Left renal pelvis (tissue), 4 donors: Measurements from ENCODE around the gene NEK1. TPM values are rescaled to one million over a fixed set of nuclear protein-coding genes. Genes with fewer than 3 reads are reported as not detected.

Experiments used
- DNase-seq, 4 donors: peaks; one replicate each; pipeline ENCODE4 v3.0.0-alpha.2; 2013; ENCODE audit warnings: low read depth in 4 of 4, low spot score in 3 of 4
- polyA plus RNA-seq, 4 donors: library from polyadenylated mRNA; unstranded; fragments of 120-200 nt; gene quantifications; one replicate each; pipeline ENCODE4 v1.2.1, GENCODE V29; 2013; ENCODE audit not compliant: insufficient read length in 4 of 4

Gene NEK1, protein sequence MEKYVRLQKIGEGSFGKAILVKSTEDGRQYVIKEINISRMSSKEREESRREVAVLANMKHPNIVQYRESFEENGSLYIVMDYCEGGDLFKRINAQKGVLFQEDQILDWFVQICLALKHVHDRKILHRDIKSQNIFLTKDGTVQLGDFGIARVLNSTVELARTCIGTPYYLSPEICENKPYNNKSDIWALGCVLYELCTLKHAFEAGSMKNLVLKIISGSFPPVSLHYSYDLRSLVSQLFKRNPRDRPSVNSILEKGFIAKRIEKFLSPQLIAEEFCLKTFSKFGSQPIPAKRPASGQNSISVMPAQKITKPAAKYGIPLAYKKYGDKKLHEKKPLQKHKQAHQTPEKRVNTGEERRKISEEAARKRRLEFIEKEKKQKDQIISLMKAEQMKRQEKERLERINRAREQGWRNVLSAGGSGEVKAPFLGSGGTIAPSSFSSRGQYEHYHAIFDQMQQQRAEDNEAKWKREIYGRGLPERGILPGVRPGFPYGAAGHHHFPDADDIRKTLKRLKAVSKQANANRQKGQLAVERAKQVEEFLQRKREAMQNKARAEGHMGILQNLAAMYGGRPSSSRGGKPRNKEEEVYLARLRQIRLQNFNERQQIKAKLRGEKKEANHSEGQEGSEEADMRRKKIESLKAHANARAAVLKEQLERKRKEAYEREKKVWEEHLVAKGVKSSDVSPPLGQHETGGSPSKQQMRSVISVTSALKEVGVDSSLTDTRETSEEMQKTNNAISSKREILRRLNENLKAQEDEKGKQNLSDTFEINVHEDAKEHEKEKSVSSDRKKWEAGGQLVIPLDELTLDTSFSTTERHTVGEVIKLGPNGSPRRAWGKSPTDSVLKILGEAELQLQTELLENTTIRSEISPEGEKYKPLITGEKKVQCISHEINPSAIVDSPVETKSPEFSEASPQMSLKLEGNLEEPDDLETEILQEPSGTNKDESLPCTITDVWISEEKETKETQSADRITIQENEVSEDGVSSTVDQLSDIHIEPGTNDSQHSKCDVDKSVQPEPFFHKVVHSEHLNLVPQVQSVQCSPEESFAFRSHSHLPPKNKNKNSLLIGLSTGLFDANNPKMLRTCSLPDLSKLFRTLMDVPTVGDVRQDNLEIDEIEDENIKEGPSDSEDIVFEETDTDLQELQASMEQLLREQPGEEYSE (N-terminal part only)
- 10 to 100 TPM; 20.0 to 27.4 (median 26.5) TPM for polyA plus RNA-seq

DNA sequence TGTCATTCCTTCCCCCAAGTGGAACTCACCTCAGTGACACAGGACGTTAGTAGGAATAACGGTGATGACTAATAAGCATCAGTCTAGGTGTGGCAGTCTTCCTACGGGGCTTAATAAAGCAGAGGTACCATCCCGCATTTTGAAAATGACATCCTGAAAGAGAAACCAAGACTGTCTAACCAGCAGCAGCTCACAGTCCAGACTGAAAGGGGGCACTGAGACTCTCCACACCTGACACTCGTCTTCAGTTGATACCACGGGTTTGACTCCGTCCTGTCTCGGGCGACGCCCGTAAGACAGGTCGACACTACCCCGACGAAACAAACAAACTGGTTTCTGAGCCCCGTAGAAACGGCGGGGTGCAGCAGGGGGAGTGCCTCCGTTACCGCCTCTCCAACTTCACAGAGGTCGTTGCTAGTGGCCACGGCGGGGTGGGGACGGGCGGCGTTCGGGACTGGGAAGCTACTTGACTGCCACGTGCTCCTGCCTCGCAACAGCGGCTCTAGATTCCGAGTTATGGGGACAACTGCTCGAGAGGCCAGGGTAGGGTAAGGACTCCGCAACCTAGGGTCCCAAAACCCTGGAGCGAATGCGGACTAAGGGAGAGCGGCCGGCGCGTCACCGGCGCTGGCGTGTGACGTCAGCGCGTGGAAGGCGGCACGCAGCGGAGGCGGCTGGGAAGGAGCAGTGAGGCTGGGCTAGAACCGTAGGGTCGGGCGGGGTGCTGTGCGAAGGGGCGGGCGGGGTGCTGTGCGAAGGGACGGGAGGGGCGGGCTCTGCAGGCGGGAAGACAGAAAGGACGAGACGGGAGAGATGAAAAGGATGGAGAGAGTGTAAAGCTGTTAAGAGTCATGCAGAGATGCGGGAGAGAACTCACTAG is at the start of gene NEK1:
Gene NEK1, minus strand, starts transcription at position 593 of the 880 bp plus-strand sequence. CDS start 9,953 bp downstream, outside the sequence.
- peak in 3 of 4 donors; percentile 68 to 78 (median 69) for DNase-seq

DNA sequence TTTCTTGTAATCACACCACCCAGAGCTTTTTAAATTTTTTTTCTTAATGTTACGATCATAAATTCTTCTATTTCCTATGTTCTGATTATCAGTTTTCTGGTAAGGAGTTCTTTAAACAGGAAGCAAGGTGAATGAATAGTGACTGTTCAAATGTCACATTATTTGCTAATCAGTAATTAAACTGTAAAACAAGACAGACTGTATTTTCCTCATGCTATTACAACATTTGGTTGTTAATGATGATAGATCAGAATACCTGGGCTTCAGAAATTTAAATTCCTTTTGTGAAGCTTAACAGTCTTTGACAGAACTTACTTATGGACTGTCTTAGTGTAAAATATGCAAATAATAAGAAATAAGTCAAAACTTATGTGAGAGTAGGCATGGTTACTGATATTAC is 49.4 kb upstream of the NEK1 start:
- DNase-seq = no peak

DNA sequence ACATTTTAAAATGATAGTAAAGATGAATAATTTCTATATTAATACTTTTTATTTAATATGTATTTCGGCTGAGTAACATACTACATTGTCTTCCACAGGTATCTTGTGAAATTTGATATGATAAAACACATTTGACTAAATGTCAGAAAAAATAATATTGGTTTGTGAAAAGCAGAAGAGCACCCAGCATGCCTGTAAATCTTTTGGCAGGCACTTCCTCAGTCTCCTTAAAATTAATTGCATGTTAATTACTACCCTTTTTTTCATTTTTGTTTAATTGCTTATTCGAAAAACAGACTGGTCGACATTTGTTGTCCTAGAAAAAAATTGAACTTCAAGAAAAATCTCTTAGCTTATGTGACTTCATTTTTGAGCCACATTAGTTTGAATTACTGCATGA is 48.5 kb upstream of the NEK1 start:
- DNase-seq = no peak

DNA sequence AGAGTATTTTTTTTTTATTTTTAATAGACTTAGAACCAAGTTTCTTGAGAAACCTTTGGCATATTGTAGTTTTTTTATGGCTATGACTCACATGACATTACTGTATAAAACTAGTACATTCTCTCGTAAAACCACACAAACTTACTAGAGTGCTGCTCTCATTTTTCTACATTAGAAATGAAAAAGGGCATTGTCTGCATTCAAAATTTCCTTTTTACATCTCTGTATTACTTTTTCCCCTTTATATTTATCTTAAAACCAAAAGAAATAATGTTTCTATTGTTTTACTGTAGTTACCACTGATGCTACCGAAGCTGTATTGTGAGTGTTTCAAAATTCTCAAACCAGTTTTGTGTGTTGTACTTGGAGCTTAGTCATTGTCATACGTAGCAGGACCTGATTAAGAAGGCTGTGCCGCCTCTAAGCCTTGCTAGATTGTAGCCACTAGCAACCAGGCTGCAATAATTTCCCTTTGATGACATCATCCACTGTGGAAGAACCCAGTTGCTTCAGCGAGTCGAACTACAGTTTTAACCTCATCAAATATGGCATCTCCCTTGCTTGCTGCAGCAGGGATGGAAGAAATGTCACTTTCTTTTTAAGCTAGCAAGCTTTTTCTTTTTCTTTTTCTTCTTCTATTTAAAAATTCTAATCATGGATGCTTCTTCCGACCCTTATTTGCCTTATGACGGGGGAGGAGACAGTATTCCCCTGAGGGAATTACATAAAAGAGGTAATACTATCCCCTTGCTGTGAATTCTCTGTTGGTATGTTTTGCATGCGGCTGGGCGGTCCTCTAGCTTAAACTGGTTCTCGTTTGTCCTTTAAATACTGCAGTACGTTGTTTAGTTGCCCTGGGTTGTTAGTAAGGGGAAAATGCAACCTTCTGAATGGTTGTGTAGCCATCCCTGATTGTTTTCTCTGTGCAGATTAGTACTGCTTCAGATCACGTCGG is 47.6 kb upstream of the NEK1 start:
- DNase-seq = peak; percentile 72 to 85 (median 78)

DNA sequence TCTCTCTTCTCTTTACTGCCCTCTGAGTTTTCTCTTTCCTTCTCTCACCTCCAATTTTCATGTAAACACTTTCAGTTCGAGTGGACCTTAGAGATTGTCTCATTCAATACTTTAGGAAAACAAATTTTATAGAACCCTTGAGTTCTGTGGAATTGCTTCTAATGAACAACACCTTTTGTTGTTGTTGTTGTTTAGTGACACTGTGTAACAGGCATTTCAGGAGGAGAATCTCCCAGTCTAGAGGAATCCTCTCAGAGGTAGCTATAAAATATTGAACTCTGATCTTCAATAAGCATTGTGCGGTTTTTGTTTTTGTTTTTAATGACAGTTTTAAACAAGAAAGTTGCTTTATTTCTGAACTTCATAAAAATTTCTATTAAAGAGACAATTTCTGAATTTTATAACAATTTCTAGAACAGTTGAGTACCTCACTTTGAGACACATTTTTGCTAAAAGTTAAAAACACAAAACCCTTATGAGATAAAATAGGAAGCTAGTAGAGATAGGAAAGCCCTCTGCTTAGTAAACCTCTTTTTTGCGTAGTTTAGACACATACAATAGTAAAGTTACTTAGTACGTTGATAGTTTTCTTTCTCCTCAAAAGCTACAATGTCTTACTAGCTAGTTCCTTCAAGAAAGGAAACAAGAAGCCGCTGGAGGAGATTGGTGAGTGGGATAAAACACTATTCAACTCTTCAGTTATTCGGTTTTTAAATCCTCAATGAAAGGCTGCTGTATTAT is 46.8 kb upstream of the NEK1 start:
- DNase-seq = no peak

DNA sequence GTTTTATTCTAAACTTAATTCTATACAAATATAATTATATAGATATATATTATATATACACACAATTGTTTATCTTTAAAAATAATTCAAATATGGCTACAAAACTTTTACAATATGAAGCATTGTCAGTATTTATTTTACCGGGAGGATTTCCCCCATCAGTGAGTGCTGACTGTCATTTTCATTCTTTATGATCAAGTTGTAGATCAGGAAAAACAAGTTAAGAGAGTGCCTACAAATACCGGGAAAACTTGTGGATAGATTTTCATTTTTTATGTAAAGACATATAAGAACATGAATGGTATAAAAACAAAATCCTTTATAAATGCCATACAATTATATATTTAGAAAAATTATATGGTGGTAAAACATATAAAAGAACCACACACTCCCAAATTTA is 45.8 kb upstream of the NEK1 start:
- no peak for DNase-seq

DNA sequence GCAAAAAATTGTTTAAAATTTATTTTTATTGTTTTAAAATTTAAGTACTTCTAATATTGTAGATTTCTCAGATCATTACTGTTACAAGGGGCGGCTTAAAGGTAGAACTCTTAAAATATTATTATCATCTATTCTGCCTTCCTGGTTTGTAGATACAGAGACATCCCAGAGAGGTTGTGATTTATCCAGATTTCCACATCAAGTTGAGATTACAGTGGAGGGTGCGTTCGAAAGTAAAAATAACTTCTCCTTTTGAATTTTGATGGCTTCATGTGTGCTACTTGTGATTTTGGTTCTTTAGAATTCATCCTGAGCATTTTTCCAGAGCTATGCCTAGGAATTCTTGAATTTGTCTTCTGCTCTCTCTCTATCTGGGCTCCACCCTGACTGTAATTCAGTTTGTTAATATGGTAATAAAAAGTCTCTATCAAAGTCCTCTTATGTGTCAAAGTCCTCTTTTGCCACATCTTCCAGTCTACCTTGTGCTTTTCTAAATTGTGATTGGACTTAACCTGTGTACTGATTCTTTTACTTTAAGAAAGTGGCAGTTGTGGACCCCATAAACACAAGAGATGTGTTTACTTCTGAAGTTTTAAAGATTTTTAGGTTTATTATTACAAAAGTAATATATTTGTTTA is 45.2 kb upstream of the NEK1 start:
- DNase-seq = no peak

DNA sequence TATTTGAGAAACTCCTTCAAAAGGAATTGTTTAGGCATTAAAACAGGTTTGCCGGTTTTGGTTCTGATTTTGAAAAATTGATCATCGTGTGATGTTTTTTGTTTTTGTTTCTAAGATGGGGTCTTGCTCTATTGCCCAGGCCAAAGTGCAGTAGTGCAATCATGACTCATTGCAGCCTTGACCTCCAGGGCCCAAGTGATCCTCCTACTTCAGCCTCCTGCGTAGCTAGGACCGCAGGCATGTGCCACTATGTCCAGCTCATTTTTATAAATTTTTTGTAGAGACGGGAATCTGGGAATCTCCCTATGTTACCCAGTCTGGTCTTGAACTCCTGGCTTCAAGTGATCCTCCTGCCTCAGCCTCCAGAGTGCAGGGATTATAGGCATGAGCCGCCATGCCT is 43.0 kb upstream of the NEK1 start:
- no peak for DNase-seq

DNA sequence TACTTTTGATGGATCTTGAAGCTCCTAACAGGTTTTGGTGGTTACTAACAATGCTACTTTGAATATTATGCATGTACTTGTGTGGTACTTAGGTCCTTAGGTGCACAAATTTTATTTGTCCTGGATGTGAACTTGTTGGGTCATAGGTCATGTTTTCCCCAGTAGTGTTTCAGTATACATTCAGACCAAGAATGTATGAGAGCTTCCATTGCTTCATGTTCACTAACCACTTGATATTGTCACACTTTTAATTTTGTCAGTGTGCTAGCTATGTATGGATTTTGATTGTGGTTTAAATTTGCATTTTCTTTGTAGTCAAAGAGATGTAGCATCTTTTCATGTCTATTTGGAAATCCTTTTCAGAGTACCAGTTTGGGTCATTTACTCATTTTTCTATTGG is 40.2 kb upstream of the NEK1 start:
- DNase-seq = no peak

DNA sequence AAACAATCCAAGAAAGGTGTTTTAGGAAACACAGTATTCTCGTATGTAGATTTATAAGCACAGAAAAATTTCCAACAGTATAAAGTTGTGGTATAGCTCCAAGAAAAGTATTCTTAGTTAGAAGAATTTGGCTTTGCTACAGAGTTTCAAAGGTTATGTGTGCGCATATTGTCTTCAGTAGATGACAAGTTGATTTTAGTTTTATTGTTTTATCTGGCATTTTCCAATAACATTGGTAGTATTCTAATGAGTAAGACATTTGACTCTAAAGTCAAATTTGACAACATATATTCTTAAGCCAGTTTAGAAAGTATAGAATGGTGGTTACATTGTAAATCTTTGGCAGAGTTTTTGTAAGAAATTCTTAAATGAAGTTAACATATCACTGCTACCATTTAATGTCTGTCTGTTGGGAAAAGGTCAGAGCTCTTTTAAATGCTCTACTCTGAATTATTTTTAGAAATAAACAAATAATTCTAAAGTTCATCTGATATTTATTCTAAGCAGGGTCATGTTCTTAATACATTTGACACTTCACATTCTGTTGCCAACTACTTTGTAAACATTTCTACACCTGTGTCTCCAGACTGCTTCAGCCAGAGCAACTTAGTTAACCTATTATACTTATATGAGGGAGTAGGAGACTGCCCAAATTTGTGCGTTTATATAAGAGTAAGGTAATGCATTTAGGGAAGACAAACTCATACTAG is 38.0 kb upstream of the NEK1 start:
- DNase-seq = no peak

DNA sequence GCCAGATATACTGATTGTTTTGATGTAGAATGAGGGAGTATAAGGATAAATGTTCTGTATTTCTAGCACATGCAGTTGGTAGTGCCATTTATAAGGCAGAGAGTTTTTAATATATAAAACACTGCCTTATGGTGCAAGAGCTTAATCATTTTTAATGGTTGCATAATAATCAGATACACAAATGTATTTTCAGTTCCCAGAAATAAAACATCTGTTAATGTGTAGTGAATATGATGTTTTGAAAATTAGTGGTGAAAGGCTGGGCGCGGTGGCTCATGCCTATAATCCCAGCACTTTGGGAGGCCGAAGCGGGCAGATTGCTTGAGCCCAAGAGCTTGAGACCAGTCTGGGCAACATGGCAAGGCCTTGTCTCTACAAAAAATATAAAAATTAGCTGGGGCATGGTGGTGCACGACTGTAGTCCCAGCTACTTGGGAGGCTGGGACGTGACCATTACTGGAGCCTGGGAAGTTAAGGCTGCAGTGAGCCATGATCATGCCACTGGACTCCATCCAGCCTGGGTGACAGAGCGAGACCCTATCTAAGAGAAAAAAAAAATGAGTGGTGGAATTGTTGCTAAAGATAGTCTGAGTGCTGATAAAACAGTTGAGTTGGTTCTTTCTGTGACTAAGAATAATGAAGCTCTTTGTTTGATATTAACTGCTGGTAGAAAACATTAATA is 37.3 kb upstream of the NEK1 start:
- no peak for DNase-seq

DNA sequence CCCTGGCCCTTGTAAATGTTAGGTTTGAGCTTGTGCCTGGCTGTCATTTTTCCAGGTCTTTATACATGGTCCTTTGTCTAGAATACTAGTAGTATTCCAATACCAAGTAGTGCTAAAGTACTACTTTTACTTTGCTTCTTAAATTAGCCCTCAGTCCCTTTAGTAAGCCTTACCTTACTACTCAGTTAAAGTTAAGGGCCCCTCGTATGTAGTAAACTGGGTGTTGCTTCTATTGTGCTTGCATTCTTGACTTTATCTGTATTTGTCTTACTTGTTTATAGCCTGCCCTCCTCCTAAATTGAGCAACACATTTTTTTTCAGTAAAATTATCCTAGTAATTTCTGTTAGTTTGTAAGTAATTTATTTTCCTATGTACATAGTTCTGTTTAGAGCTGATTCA is 33.2 kb upstream of the NEK1 start:
- no peak for DNase-seq

DNA sequence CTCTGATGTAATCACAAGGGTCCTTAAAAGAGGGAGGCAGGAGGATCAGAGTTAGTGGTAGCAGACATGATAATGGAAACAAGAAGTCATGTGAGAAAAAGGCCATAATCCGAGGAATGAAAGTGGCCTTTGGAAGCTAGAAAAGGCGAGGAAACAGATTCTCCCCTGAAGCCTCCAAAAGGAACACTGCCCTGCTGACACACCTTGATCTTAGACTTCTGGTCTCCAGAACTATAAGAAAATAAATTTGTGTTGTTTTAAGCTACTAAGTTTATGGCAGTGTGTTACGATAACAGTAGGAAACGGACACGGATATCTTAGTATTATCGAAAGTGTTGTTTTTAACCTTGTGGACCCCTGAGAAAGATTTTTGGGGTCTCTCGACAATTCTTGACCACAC is 32.4 kb upstream of the NEK1 start:
- no peak for DNase-seq

DNA sequence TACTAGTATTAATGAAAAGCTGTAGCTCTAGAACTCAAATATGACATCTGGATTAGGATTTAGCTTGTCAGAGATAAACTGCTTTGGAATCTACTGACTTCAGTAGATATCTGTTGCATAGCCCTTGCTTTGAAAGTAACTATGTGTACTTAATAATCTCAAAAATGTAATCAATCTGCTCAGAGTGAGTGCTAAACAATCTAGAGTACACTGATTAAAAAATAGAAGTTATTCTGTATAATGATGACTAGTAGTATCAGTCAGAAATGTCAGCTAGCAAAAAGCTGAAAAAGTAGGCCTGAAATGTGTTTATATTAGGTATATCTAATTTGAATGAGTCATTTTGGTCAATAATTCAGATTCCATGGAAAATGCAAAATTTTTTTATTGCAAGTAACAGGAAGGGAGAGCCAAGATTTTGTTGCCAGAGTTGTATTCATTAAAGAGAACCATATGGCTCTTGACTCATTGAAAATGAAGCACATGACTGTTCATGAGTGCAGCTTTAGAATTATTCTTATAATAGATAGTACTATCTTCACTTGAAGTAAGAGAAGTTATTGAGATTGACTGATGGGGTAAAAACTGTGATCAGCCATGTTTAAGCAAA is 28.0 kb upstream of the NEK1 start:
- DNase-seq = no peak

DNA sequence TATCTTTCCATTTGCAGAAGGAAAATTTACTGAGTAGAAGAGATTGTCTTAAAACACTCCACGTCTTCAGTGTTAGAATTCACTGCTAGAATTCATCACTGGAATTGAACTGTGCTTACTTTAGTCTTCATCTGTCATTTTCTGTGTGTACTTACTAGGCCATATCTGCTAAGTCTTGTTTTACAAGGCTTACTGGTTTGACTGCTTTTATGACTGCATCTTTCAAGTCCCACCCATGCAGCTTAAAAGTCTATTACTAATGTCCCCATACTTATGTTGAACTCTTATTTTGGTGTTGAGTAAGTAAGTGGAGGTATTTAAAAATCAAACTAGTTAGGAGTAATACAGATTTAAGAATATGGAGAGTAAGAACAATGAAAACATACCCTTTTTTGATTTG is 22.6 kb upstream of the NEK1 start:
- DNase-seq = no peak

DNA sequence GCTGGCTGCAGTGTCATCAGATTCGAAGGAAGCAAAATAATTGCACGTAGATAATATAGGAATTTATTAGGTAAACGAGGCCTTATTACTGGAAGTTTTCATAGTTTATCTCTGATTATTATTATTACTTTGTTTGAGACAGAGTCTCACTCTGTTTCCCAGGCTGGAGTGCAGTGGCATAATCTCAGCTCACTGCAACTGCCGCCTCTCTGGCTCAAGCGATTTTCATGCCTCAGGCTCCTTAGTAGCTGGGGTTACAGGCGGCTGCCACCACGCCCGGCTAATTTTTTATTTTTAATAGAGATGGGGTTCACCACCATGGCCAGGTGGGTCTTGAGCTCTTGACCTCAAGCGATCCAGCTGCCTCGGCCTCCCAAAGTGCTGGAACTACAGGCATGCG is 20.5 kb upstream of the NEK1 start:
- DNase-seq = no peak
